K562 (cell line): ENCODE results near the gene TRRAP. TPM values are rescaled to one million over a fixed set of nuclear protein-coding genes. Genes with fewer than 3 reads are reported as not detected.

Source experiments
- ATAC-seq: fragments of 200-7000 bp; cut with Tn5 transposase; 3 replicates; pipeline ENCODE4 v1.9.1; 2020; ENCODE audit warnings: moderate library complexity
- BruUV-seq: library from RNA; stranded (reverse); fragments of 400-500 nt; replicated peaks from 2 replicates; lab custom pipeline; 2021; lab: Mats Ljungman, UMichigan
- CTCF ChIA-PET: fragments of 300-600 bp; formaldehyde crosslinking; extraction: SDS; loops from one replicate; lab custom pipeline; 2021; ENCODE audit warnings: low intra/inter-chr PET ratio; lab: Yijun Ruan, JAX
- POLR2A ChIA-PET: fragments of 300-600, 350-650 bp; sonication (Branson Sonifier 250); formaldehyde crosslinking; extraction: SDS; loops from one replicate; lab custom pipeline; 2021; ENCODE audit warnings: antibody characterized with exemption, inconsistent platforms; lab: Yijun Ruan, JAX
- DNase-seq, 4 experiments: peaks; one replicate each; pipeline versions ENCODE4 v3.0.0 to v3.0.0-alpha.2; 2011 to 2018; ENCODE audit warnings: low spot score in 3 of 4, mixed read lengths in 3 of 4; ENCODE audit errors: extremely low read depth in 1 of 4
- FAIRE-seq: peaks from 2 replicates; lab custom pipeline; 2011; peaks lifted over from hg19 to GRCh38; lab: Jason Lieb, UNC
- H2AFZ ChIP-seq: 2 replicates; pipeline ENCODE4 v1.6.0; 2011; ENCODE audit warnings: low read depth, low read length, control low read depth, inconsistent platforms
- H3K27ac ChIP-seq: fragments of 200-600 bp; 3 replicates; pipeline ENCODE4 v1.8.0; 2011; ENCODE audit warnings: low read depth, mild to moderate bottlenecking, control low read depth, inconsistent platforms, low read length, moderate library complexity, mixed read lengths; ENCODE audit errors: extremely low read depth
- H3K27me3 ChIP-seq, 2 experiments: fragments of 300-600 bp in 1 of 2; 2 replicates in 1 of 2; 3 replicates in 1 of 2; pipeline versions ENCODE4 v1.6.0 to v1.8.0; 2011; ENCODE audit warnings: inconsistent platforms in 2 of 2, low read length in 2 of 2, mild to moderate bottlenecking in 1 of 2, mixed read lengths in 1 of 2, moderate library complexity in 1 of 2; ENCODE audit not compliant: control insufficient read depth in 2 of 2, insufficient read depth in 2 of 2
- H3K36me3 ChIP-seq: fragments of 300-600 bp; 3 replicates; pipeline ENCODE4 v1.8.0; 2011; ENCODE audit warnings: mild to moderate bottlenecking, low read length, inconsistent platforms; ENCODE audit not compliant: control insufficient read depth, insufficient read depth
- H3K4me1 ChIP-seq, 2 experiments: fragments of 200-600 bp in 1 of 2; replicated peaks in 1 of 2; 2 replicates in 1 of 2; 3 replicates in 1 of 2; pipeline versions ENCODE4 v1.5.1 to v1.8.0; 2011; ENCODE audit warnings: inconsistent platforms in 2 of 2, low read length in 2 of 2, mild to moderate bottlenecking in 1 of 2, mixed read lengths in 1 of 2, moderate library complexity in 1 of 2; ENCODE audit not compliant: control insufficient read depth in 2 of 2, insufficient read depth in 2 of 2
- H3K4me2 ChIP-seq: 2 replicates; pipeline ENCODE4 v1.6.1; 2011; ENCODE audit warnings: low read length, control low read depth, inconsistent platforms, mixed read lengths; ENCODE audit not compliant: insufficient read depth
- H3K4me3 ChIP-seq: fragments of 200-600 bp; sonication (generic), shearing (Covaris generic); 2 replicates; pipeline ENCODE4 v1.5.1; 2016; ENCODE audit warnings: control low read depth, inconsistent platforms
- H3K79me2 ChIP-seq: fragments of 200-600 bp; 3 replicates; pipeline ENCODE4 v1.8.0; 2011; ENCODE audit warnings: low read length, inconsistent platforms; ENCODE audit not compliant: control insufficient read depth, insufficient read depth
- H3K9ac ChIP-seq, 2 experiments: 2 replicates each; pipeline versions ENCODE4 v1.6.0 to v1.6.1; 2011; ENCODE audit warnings: low read depth in 2 of 2, low read length in 2 of 2, control low read depth in 1 of 2, inconsistent platforms in 1 of 2, mild to moderate bottlenecking in 1 of 2, mixed read lengths in 1 of 2; ENCODE audit not compliant: insufficient read depth in 1 of 2
- H3K9me1 ChIP-seq: one replicate; pipeline ENCODE4 v1.6.0; 2011; ENCODE audit warnings: inconsistent platforms, mild to moderate bottlenecking, low read length, moderate library complexity; ENCODE audit not compliant: control insufficient read depth, insufficient read depth
- H3K9me3 ChIP-seq: replicated peaks from 2 replicates; pipeline ENCODE4 v1.5.1; 2011; ENCODE audit warnings: low read depth, low read length, inconsistent platforms; ENCODE audit not compliant: control insufficient read depth, insufficient read depth
- H4K20me1 ChIP-seq: replicated peaks from 2 replicates; pipeline ENCODE4 v1.6.1; 2011; ENCODE audit warnings: low read length, inconsistent platforms, mixed read lengths; ENCODE audit not compliant: control insufficient read depth, insufficient read depth
- ARID2 ChIP-seq: fragments of 450-650 bp; IDR thresholded peaks from 2 replicates; pipeline ENCODE4 v1.6.1; 2017; ENCODE audit warnings: antibody characterized with exemption, mild to moderate bottlenecking
- BCOR ChIP-seq: fragments of 450-650 bp; IDR thresholded peaks from 2 replicates; pipeline ENCODE4 v1.6.1; 2016
- CC2D1A ChIP-seq: fragments of 450-650 bp; IDR thresholded peaks from 2 replicates; pipeline ENCODE4 v1.6.1; 2017; ENCODE audit warnings: mild to moderate bottlenecking
- GATAD2B ChIP-seq: fragments of 450-650 bp; IDR thresholded peaks from 2 replicates; pipeline ENCODE4 v1.6.1; 2017; ENCODE audit warnings: mild to moderate bottlenecking, borderline replicate concordance
- GTF2F1 ChIP-seq: IDR thresholded peaks from 2 replicates; pipeline ENCODE4 v1.6.1; 2011; ENCODE audit warnings: low read depth, low read length, improper control_type of control experiment
- HNRNPLL ChIP-seq: fragments of 200-400 bp; formaldehyde crosslinking; IDR thresholded peaks from 2 replicates; pipeline ENCODE4 v1.6.1; 2017; ENCODE audit warnings: low read length, low read depth, mild to moderate bottlenecking; ENCODE audit not compliant: poor library complexity, severe bottlenecking
- KDM1A ChIP-seq, 2 experiments: fragments of 450-650 bp; IDR thresholded peaks; 2 replicates each; pipeline ENCODE4 v1.6.1; 2016; ENCODE audit warnings: mild to moderate bottlenecking in 2 of 2
- MAX ChIP-seq: sonication (generic); formaldehyde crosslinking; IDR thresholded peaks from 2 replicates; pipeline ENCODE4 v1.9.0; 2022; ENCODE audit warnings: mild to moderate bottlenecking, missing genetic modification reagents
- RBM25 ChIP-seq: fragments of 200-400 bp; formaldehyde crosslinking; IDR thresholded peaks from 2 replicates; pipeline ENCODE4 v1.6.1; 2018; ENCODE audit warnings: low read length, low read depth, moderate library complexity; ENCODE audit not compliant: severe bottlenecking
- RHOXF2B ChIP-seq: fragments of 250-450 bp; sonication (Bioruptor Pico); conservative IDR thresholded peaks from 2 replicates; pipeline ENCODE4 v1.5.1; 2021
- STAT6 ChIP-seq: sonication (generic); formaldehyde crosslinking; IDR thresholded peaks from 2 replicates; pipeline ENCODE4 v1.8.1; 2023; ENCODE audit warnings: mild to moderate bottlenecking, missing genetic modification reagents
- ZNF740 ChIP-seq, 3 experiments: fragments of 200-800 bp in 1 of 3; sonication (Bioruptor generic) in 1 of 3; sonication (generic) in 1 of 3; formaldehyde crosslinking in 1 of 3; IDR thresholded peaks; 2 replicates each; pipeline versions ENCODE4 v1.6.1 to v1.8.0; 2016 to 2022; ENCODE audit warnings: mild to moderate bottlenecking in 2 of 3, missing compliant biosample characterization in 2 of 3, missing genetic modification characterization in 2 of 3, missing genetic modification reagents in 1 of 3
- WGBS: fragments of 100-300 bp; shearing (Covaris generic); methylation state at CpG from one replicate; pipeline ENCODE4 v1.1.6; 2016; ENCODE audit warnings: low coverage, mixed read lengths; ENCODE audit not compliant: insufficient coverage; ENCODE audit errors: missing lambda C conversion rate; 5-methylcytosine and 5-hydroxymethylcytosine counted together
- in situ Hi-C: fragments of 300-500 bp; cut with MboI; formaldehyde crosslinking; loops from 4 replicates; pipeline ENCODE4 v1.15.0; 2018; ENCODE audit warnings: inconsistent platforms, mixed read lengths
- intact Hi-C: fragments of 100-400 bp; cut with micrococcal nuclease; formaldehyde crosslinking; loops from 2 replicates; pipeline ENCODE4 v1.14.2; 2022
- polyA plus RNA-seq, 8 experiments: library from polyadenylated mRNA; depleted of rRNA in 4 of 8; stranded (reverse) in 5 of 8; unstranded in 3 of 8; fragments of >200 nt; fragmentation: Nextera tagmentation in 2 of 8; fragmentation: Illumina TruSeq in 1 of 8; extraction: Ambion mirVana in 2 of 8; extraction: Trizol in 1 of 8; gene quantifications; 2 replicates each; pipeline versions ENCODE4 v1.2.1 to v1.2.3, GENCODE V29; 2011 to 2014; ENCODE audit warnings: inconsistent platforms in 1 of 8, missing spikeins in 1 of 8
- total RNA-seq, 7 experiments: library from RNA; depleted of rRNA in 6 of 7; stranded (reverse); fragments of >200 nt in 6 of 7; fragmentation: Illumina TruSeq in 2 of 7; extraction: Trizol in 2 of 7; gene quantifications; 2 replicates each; pipeline versions ENCODE4 v1.2.1 to v1.2.3, GENCODE V29; 2011 to 2021; ENCODE audit warnings: low replicate concordance in 1 of 7

The TRRAP gene
- total and polyA plus RNA-seq, 9 of the 15 experiments (the other 6 are each of a cell fraction or from before 2014, with no cell fraction given) = 1.3 to 47.2 (median 9.7) TPM

- POLR2A ChIA-PET = interaction anchor here (0.6 to 1.3 kb wide), 3 partner anchors 11 to 415 kb away, joined by 3 to 6 read pairs (median 3); no protein-coding TSS in a partner anchor
- TF ChIP-seq KDM1A (IDR thresholded peaks at IDR 0.05) (peak in 1 of 2 experiments; percentile 55; a peak in 1 of 4 replicates), BCOR (peak; percentile 46; the same call in 1 of the 2 replicates), ZNF740 (CRISPR knock-in tag; IDR thresholded peaks at IDR 0.05) (no peak), ZNF740 (tag; IDR thresholded peaks at IDR 0.05) (no peak), GATAD2B (no peak), RBM25 (peak; percentile 56), RHOXF2B (CRISPR knock-in tag) (no peak), GTF2F1 (no peak), MAX (CRISPR knock-in tag) (no peak), CC2D1A (no peak), ARID2 (no peak), HNRNPLL (no peak), STAT6 (CRISPR knock-in tag) (no peak)
- CTCF ChIA-PET = no interaction called here
- ATAC-seq (no peak), FAIRE-seq (no peak), DNase-seq (no peak)
- H3K9ac ChIP-seq = no peak overlapping the region
- BruUV-seq = no TSS peak
- no peaks in the 10 kb centered on the region for H3K9me1 ChIP-seq
- H4K20me1 ChIP-seq = 0 out of 2 replicates have a peak, but pooled peaks cover 4% of the 10 kb centered on the region
- no peaks in the 10 kb centered on the region for H3K79me2 ChIP-seq
- intact Hi-C loops (loop anchor here (5.0 kb wide), 1 partner anchor 538 kb away; no protein-coding TSS in a partner anchor), in situ Hi-C loops (no loop called here)
- H3K4me1 ChIP-seq = no peaks in the 10 kb centered on the region
- H3K36me3 ChIP-seq = no peaks in the 10 kb centered on the region
- H3K27ac ChIP-seq = no peak overlapping the region
- H3K4me3 ChIP-seq = no peak overlapping the region
- H3K27me3 ChIP-seq = peaks cover 5 to 37% of the 10 kb centered on the region in 2 experiments; a peak in 4 of 5 replicates
- H3K4me2 ChIP-seq = no peak overlapping the region
- WGBS = 3% methylated on average over 8 of the region's 8 CpGs
- no peak overlapping the region for H2AFZ ChIP-seq
- H3K9me3 ChIP-seq = no peaks in the 10 kb centered on the region
Observed at GRCh38 chr7:98834949-98835348, 43.4 kb upstream of the TRRAP start.
